Embryonic facial prominence (tissue), 1 donor: ENCODE measurements around the gene UBTF.

ENCODE experiments used
- DNase-seq: peaks from one replicate; pipeline ENCODE4 v3.0.0-alpha.2; 2016; ENCODE audit errors: extremely low spot score

Gene UBTF

GRCh38 chr17:44170499-44171201, 48.8 kb downstream of the UBTF start, which contains the start of gene ASB16:
Gene ASB16 (plus strand): TSS chr17:44170704. CDS start chr17:44170790, 86 bp downstream.
- DNase-seq, result no peak

GRCh38 chr17:44170135-44170498, 49.4 kb downstream of the UBTF start:
- no peak for DNase-seq

DNA sequence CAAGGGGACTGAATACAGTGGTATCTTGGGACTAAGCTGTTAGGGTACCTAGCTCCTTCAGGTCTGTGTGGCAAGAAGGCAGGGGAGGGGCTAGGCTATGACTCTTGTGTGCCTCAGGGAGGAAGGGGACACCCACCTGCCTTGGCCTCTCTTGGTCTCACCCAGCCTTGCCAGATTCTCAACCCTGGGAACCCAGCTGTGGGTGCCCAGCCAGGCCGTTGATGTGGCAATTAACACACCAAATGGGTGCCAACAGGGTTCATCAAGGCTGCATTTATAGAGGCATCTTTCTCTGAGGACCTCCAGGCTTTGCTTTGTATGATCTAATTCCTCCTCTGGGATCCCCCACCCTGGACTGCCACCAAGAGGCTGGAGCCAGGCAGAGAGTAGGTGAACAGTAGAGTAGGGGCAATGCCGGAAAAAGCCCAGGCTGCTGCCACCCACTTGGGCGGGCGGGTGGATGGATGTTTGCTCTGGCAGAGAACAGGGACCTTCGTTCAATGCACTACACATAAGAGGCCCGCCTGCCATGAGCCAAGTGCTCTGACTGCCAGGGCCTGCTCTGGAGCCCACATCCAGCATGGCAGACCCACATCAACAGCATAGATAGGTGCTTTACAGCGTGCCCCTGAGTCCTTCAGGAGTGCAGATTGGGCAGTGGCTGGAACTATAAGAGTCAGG, 52.2 kb downstream of the UBTF start:
- no peak for DNase-seq

GRCh38 chr17:44164476-44164875, 55.0 kb downstream of the UBTF start:
- DNase-seq, result no peak

GRCh38 chr17:44159519-44160210, 59.8 kb downstream of the UBTF start:
- DNase-seq, result no peak

- no peak for DNase-seq
These were observed 64.0 kb downstream of the UBTF start for GRCh38 chr17:44155488-44155887.
